ENCODE results near the gene MID2. TPM values are rescaled to one million over a fixed set of nuclear protein-coding genes. Genes with fewer than 3 reads are reported as not detected.

MID2 gene
- total RNA-seq, 3 donors from 2014 or later (not counting 1 experiment from before 2014, with no cell fraction given): 1.4 to 6.0 (median 2.3) TPM

GRCh38 chrX:107968623-107969022 lies 143.0 kb downstream of the MID2 start:
- Histone ChIP-seq H3K4me3 (ENCODE audit: low read length) (no peak overlapping the region), H3K27me3 (ENCODE audit: control insufficient read depth, insufficient read depth, low read length) (no peaks in the 10 kb centered on the region), H3K4me1 (ENCODE audit: control insufficient read depth, insufficient read depth, low read length) (no peaks in the 10 kb centered on the region), H3K9me3 (ENCODE audit: control insufficient read depth, insufficient read depth, low read length) (no peaks in the 10 kb centered on the region), H3K36me3 (ENCODE audit: control insufficient read depth, insufficient read depth, low read length) (no peaks in the 10 kb centered on the region), H3K27ac (ENCODE audit: low read length) (no peak overlapping the region)
- no peaks in the 10 kb centered on the region for H3K9me3 Mint-ChIP-seq
- no peaks in the 10 kb centered on the region for H3K36me3 Mint-ChIP-seq
- TF ChIP-seq CTCF (IDR thresholded peaks at IDR 0.05): no peak
- peaks cover 0 to 23% of the 10 kb centered on the region in 2 donors for H3K27me3 Mint-ChIP-seq (ENCODE audit: low read depth in 2 of 2)
- no peaks in the 10 kb centered on the region for H3K4me1 Mint-ChIP-seq
- H3K4me3 Mint-ChIP-seq: no peak overlapping the region
- no peak overlapping the region for H3K27ac Mint-ChIP-seq
- ATAC-seq: no peak
- intact Hi-C loops (cut with micrococcal nuclease): no loop called here
- DNase-seq: no peak
- 52% methylated on average over 4 of the region's 5 CpGs for WGBS (ENCODE audit: insufficient coverage)

- ATAC-seq (no peak), DNase-seq (no peak)
- Histone ChIP-seq H3K27ac (ENCODE audit: low read length) (no peak overlapping the region), H3K27me3 (ENCODE audit: control insufficient read depth, insufficient read depth, low read length) (no peaks in the 10 kb centered on the region), H3K4me1 (ENCODE audit: control insufficient read depth, insufficient read depth, low read length) (no peaks in the 10 kb centered on the region), H3K4me3 (ENCODE audit: low read length) (no peak overlapping the region), H3K9me3 (ENCODE audit: control insufficient read depth, insufficient read depth, low read length) (no peaks in the 10 kb centered on the region), H3K36me3 (ENCODE audit: control insufficient read depth, insufficient read depth, low read length) (no peaks in the 10 kb centered on the region)
- no peaks in the 10 kb centered on the region for H3K36me3 Mint-ChIP-seq
- WGBS (ENCODE audit: insufficient coverage): no CpG with 5 or more reads among the region's 2 CpGs
- no peak overlapping the region for H3K27ac Mint-ChIP-seq
- peaks cover 0 to 32% of the 10 kb centered on the region in 2 donors for H3K27me3 Mint-ChIP-seq (ENCODE audit: low read depth in 2 of 2)
- no peak for TF ChIP-seq CTCF (IDR thresholded peaks at IDR 0.05)
- no peaks in the 10 kb centered on the region for H3K9me3 Mint-ChIP-seq
- no peaks in the 10 kb centered on the region for H3K4me1 Mint-ChIP-seq
- H3K4me3 Mint-ChIP-seq: no peak overlapping the region
- intact Hi-C loops (cut with micrococcal nuclease): no loop called here
These were observed 144.4 kb downstream of the MID2 start for GRCh38 chrX:107970073-107970472.

- ATAC-seq (no peak), DNase-seq (no peak)
- no peak for TF ChIP-seq CTCF (IDR thresholded peaks at IDR 0.05)
- Histone ChIP-seq H3K27ac (ENCODE audit: low read length) (no peak overlapping the region), H3K9me3 (ENCODE audit: control insufficient read depth, insufficient read depth, low read length) (no peaks in the 10 kb centered on the region), H3K4me1 (ENCODE audit: control insufficient read depth, insufficient read depth, low read length) (no peaks in the 10 kb centered on the region), H3K27me3 (ENCODE audit: control insufficient read depth, insufficient read depth, low read length) (no peaks in the 10 kb centered on the region), H3K4me3 (ENCODE audit: low read length) (no peak overlapping the region), H3K36me3 (ENCODE audit: control insufficient read depth, insufficient read depth, low read length) (no peaks in the 10 kb centered on the region)
- Mint-ChIP-seq H3K27ac (no peak overlapping the region), H3K9me3 (no peaks in the 10 kb centered on the region), H3K4me3 (no peak overlapping the region), H3K36me3 (no peaks in the 10 kb centered on the region), H3K4me1 (no peaks in the 10 kb centered on the region), H3K27me3 (ENCODE audit: low read depth in 2 of 2) (peaks cover 3 to 24% of the 10 kb centered on the region in 2 donors)
- 84% methylated on average over 3 of the region's 3 CpGs for WGBS (ENCODE audit: insufficient coverage)
- intact Hi-C loops (cut with micrococcal nuclease): no loop called here
These were observed 146.0 kb downstream of the MID2 start for GRCh38 chrX:107971636-107972035.

Other genes with a start within 250 kb of the MID2 start
- 10 to 100 TPM; 43.7 to 51.5 (median 49.3) TPM for gene PRPS1, start 197.4 kb upstream of the MID2 start, total RNA-seq
- gene TSC22D3, start 50.1 kb upstream of the MID2 start, total RNA-seq: 1,000 to 10,000 TPM in 2 of 3 donors, 100 to 1,000 TPM in 1; 895 to 1,800 (median 1,053) TPM
- under 1 TPM in 1 of 3 donors, not detected in 2; 0.18 TPM for gene NCBP2L, start 48.1 kb upstream of the MID2 start, total RNA-seq
- not detected for gene TEX13B, start 156.5 kb downstream of the MID2 start, total RNA-seq
- 1 to 10 TPM in 1 of 3 donors, under 1 TPM in 1, not detected in 1; 0.54 to 1.1 TPM for gene VSIG1, start 219.2 kb downstream of the MID2 start, total RNA-seq